Body of pancreas (tissue), 4 donors: ENCODE results near the gene DAPP1.

Source experiments
- POLR2A ChIP-seq, 3 donors: fragments of 450-650 bp; IDR thresholded peaks; one replicate each; pipeline ENCODE4 v1.6.1; 2016; ENCODE audit warnings: antibody characterized with exemption in 3 of 3, mild to moderate bottlenecking in 2 of 3
- TF ChIP-seq, protein P1 (sequence below), 7 experiments: fragments of 450-650 bp in 4 of 7; fragments of 200-600 bp in 3 of 7; sonication (generic) in 3 of 7; IDR thresholded peaks; one replicate each; pipeline ENCODE4 v1.5.1; 2016 to 2019; ENCODE audit warnings: antibody characterized with exemption in 7 of 7

DNA sequence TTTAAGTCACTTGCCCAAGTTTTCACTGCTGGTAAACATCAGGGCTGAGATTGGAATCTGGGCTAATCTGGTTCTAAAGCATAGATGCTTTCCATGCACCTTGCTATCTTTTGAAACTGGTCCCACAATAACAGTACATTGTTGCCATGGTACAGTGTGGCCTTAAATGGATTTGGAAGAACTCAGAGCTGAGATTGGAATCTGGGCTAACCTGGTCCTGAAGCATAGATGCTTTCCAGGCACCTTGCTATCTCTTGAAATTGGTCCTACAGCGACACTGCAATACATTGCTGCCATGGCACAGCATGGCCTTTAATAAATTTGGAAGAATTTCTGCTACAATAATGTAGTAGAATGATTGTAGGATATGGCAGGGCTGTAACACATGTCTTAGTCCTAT lies 28.6 kb downstream of the DAPP1 start:
- TF ChIP-seq, protein P1, sequence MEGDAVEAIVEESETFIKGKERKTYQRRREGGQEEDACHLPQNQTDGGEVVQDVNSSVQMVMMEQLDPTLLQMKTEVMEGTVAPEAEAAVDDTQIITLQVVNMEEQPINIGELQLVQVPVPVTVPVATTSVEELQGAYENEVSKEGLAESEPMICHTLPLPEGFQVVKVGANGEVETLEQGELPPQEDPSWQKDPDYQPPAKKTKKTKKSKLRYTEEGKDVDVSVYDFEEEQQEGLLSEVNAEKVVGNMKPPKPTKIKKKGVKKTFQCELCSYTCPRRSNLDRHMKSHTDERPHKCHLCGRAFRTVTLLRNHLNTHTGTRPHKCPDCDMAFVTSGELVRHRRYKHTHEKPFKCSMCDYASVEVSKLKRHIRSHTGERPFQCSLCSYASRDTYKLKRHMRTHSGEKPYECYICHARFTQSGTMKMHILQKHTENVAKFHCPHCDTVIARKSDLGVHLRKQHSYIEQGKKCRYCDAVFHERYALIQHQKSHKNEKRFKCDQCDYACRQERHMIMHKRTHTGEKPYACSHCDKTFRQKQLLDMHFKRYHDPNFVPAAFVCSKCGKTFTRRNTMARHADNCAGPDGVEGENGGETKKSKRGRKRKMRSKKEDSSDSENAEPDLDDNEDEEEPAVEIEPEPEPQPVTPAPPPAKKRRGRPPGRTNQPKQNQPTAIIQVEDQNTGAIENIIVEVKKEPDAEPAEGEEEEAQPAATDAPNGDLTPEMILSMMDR (IDR thresholded peaks at IDR 0.05), result no peak
- TF ChIP-seq POLR2A (IDR thresholded peaks at IDR 0.05), result no peak
